H4 (cell line): ENCODE results near the gene PAX9. TPM values are rescaled to one million over a fixed set of nuclear protein-coding genes. Genes with fewer than 3 reads are reported as not detected.

Source experiments
- total RNA-seq: library from RNA; depleted of rRNA; stranded (reverse); fragments of >200 nt; shearing (Covaris generic); gene quantifications from 2 replicates; pipeline ENCODE4 v1.2.3, GENCODE V29; 2014; rRNA removed

The PAX9 gene
- total RNA-seq, 1 experiment from 2014 or later = 4.6 TPM

Other genes with a start within 250 kb of the PAX9 start
- 0.06 and 0.62 TPM in 2 replicates for gene NKX2-1, start 141.6 kb upstream of the PAX9 start, total RNA-seq
- gene NKX2-8, start 79.2 kb upstream of the PAX9 start, total RNA-seq = 1.6 and 1.7 TPM in 2 replicates